HG03354 (cell line): ENCODE data around the gene SLX4.

Experiments used
- ATAC-seq: cut with Tn5 transposase; IDR thresholded peaks from one replicate; pipeline ENCODE4 v1.9.1; 2021; ENCODE audit warnings: mild to moderate bottlenecking; ENCODE audit not compliant: unreplicated experiment, poor library complexity, severe bottlenecking

Gene SLX4

GRCh38 chr16:3583303-3584038, 27.9 kb downstream of the SLX4 start:
- no peak for ATAC-seq

- no peak for ATAC-seq
Observed at GRCh38 chr16:3582276-3583165, 28.9 kb downstream of the SLX4 start.

GRCh38 chr16:3581392-3581791, 30.0 kb downstream of the SLX4 start:
- no peak for ATAC-seq

GRCh38 chr16:3580686-3581085, 30.7 kb downstream of the SLX4 start:
- ATAC-seq = no peak

GRCh38 chr16:3580251-3580651, 31.2 kb downstream of the SLX4 start:
- no peak for ATAC-seq

GRCh38 chr16:3579776-3580175, 31.6 kb downstream of the SLX4 start:
- ATAC-seq = no peak

GRCh38 chr16:3578610-3579551, 32.5 kb downstream of the SLX4 start:
- peak; percentile 75 for ATAC-seq

GRCh38 chr16:3578121-3578520, 33.3 kb downstream of the SLX4 start:
- ATAC-seq = no peak

GRCh38 chr16:3577302-3577752, 34.1 kb downstream of the SLX4 start, which contains the start of gene NLRC3:
TSS of gene NLRC3 (minus strand) at chr16:3577403. CDS start at chr16:3565036, 12,367 bp downstream.
- ATAC-seq = no peak

- ATAC-seq = no peak
Observed at GRCh38 chr16:3576211-3576610, 35.2 kb downstream of the SLX4 start.

GRCh38 chr16:3575491-3575890, 35.9 kb downstream of the SLX4 start:
- no peak for ATAC-seq

GRCh38 chr16:3574195-3574594, 37.2 kb downstream of the SLX4 start:
- ATAC-seq = no peak

GRCh38 chr16:3573146-3573815, 38.1 kb downstream of the SLX4 start:
- no peak for ATAC-seq

- no peak for ATAC-seq
Observed at GRCh38 chr16:3570420-3571062, 40.9 kb downstream of the SLX4 start.

- ATAC-seq = no peak
Observed at GRCh38 chr16:3569851-3570250, 41.6 kb downstream of the SLX4 start.

GRCh38 chr16:3566990-3567389, 44.4 kb downstream of the SLX4 start:
- ATAC-seq = no peak

GRCh38 chr16:3564889-3565141, 46.6 kb downstream of the SLX4 start:
- no peak for ATAC-seq

- no peak for ATAC-seq
Observed at GRCh38 chr16:3564130-3564888, 47.1 kb downstream of the SLX4 start.
